Measurements from ENCODE around the gene BEND5. TPM values are rescaled to one million over a fixed set of nuclear protein-coding genes. Genes with fewer than 3 reads are reported as not detected.
A peak's percentile ranks its signal among the peaks of the same experiment; 100 is the strongest.

BEND5 gene
- total and polyA plus RNA-seq, 5 donors from 2014 or later, result 0.56 to 2.2 (median 1.7) TPM

DNA sequence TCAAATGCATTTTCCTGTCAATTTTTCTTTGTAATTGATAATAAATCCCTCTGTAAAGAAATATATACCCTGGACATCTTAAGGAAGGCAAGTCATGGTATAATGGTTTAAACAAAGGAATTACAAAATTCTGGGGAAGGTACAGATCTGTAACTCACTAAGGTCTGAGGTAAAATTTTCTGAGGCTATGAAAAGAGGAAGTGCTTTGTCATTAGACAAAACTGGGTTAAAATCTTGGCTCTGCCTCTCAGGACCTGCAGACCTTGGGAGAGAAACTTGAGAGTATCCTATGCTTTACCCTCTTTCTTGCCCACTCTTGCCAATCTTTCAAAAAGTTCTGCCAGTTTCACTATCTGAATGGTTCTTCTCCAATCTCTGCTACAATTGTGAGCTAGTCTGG, 26.8 kb upstream of the BEND5 start:
- no peak for ATAC-seq (ENCODE audit: low read depth in 2 of 2)
- no peak overlapping the region for H3K27ac Mint-ChIP-seq
- Histone ChIP-seq H3K27me3 (ENCODE audit: control insufficient read depth, insufficient read depth, low read length) (no peaks in the 10 kb centered on the region), H3K4me1 (ENCODE audit: control insufficient read depth, insufficient read depth, low read length, poor library complexity, severe bottlenecking) (no peaks in the 10 kb centered on the region), H3K9me3 (ENCODE audit: control insufficient read depth in 2 of 2, low read length in 2 of 2) (no peaks in the 10 kb centered on the region), H3K27ac (ENCODE audit: insufficient read depth, low read length, poor library complexity, severe bottlenecking) (no peak overlapping the region), H3K4me3 (ENCODE audit: low read depth, low read length) (no peak overlapping the region), H3K36me3 (ENCODE audit: control insufficient read depth, insufficient read depth, low read length) (no peaks in the 10 kb centered on the region)
- no peak for DNase-seq
- no peak overlapping the region for H3K4me3 Mint-ChIP-seq
- H3K36me3 Mint-ChIP-seq, result no peaks in the 10 kb centered on the region
- peaks cover 0 to 4% (median 0%) of the 10 kb centered on the region in 7 donors for H3K9me3 Mint-ChIP-seq
- no peaks in the 10 kb centered on the region for H3K27me3 Mint-ChIP-seq
- H3K4me1 Mint-ChIP-seq, result no peaks in the 10 kb centered on the region

GRCh38 chr1:48794816-48795215, 18.1 kb upstream of the BEND5 start:
- H3K27ac Mint-ChIP-seq, result no peak overlapping the region
- Histone ChIP-seq H3K27ac (ENCODE audit: insufficient read depth, low read length, poor library complexity, severe bottlenecking) (no peak overlapping the region), H3K9me3 (ENCODE audit: control insufficient read depth in 2 of 2, low read length in 2 of 2) (no peaks in the 10 kb centered on the region), H3K4me1 (ENCODE audit: control insufficient read depth, insufficient read depth, low read length, poor library complexity, severe bottlenecking) (no peaks in the 10 kb centered on the region), H3K27me3 (ENCODE audit: control insufficient read depth, insufficient read depth, low read length) (no peaks in the 10 kb centered on the region), H3K36me3 (ENCODE audit: control insufficient read depth, insufficient read depth, low read length) (no peaks in the 10 kb centered on the region), H3K4me3 (ENCODE audit: low read depth, low read length) (no peak overlapping the region)
- no peak for DNase-seq
- peaks cover 0 to 3% (median 0%) of the 10 kb centered on the region in 7 donors for H3K9me3 Mint-ChIP-seq
- no peak for ATAC-seq (ENCODE audit: low read depth in 2 of 2)
- H3K4me1 Mint-ChIP-seq, result no peaks in the 10 kb centered on the region
- H3K27me3 Mint-ChIP-seq, result peaks cover 5% of the 10 kb centered on the region
- H3K36me3 Mint-ChIP-seq, result no peaks in the 10 kb centered on the region
- H3K4me3 Mint-ChIP-seq, result no peak overlapping the region

- Histone ChIP-seq H3K27me3 (ENCODE audit: control insufficient read depth, insufficient read depth, low read length) (no peaks in the 10 kb centered on the region), H3K4me3 (ENCODE audit: low read depth, low read length) (no peak overlapping the region), H3K27ac (ENCODE audit: insufficient read depth, low read length, poor library complexity, severe bottlenecking) (no peak overlapping the region), H3K9me3 (ENCODE audit: control insufficient read depth in 2 of 2, low read length in 2 of 2) (no peaks in the 10 kb centered on the region), H3K36me3 (ENCODE audit: control insufficient read depth, insufficient read depth, low read length) (no peaks in the 10 kb centered on the region), H3K4me1 (ENCODE audit: control insufficient read depth, insufficient read depth, low read length, poor library complexity, severe bottlenecking) (no peaks in the 10 kb centered on the region)
- no peaks in the 10 kb centered on the region for H3K4me1 Mint-ChIP-seq
- H3K36me3 Mint-ChIP-seq, result no peaks in the 10 kb centered on the region
- no peak overlapping the region for H3K27ac Mint-ChIP-seq
- no peak for DNase-seq
- peak in 1 of 2 donors; percentile 34 for ATAC-seq (ENCODE audit: low read depth in 2 of 2)
- peaks cover 0 to 1% (median 0%) of the 10 kb centered on the region in 7 donors for H3K9me3 Mint-ChIP-seq
- peaks cover 5% of the 10 kb centered on the region for H3K27me3 Mint-ChIP-seq
- H3K4me3 Mint-ChIP-seq, result no peak overlapping the region
These were observed 17.2 kb upstream of the BEND5 start for GRCh38 chr1:48793863-48794262.

GRCh38 chr1:48792961-48793360, 16.3 kb upstream of the BEND5 start:
- Histone ChIP-seq H3K4me3 (ENCODE audit: low read depth, low read length) (no peak overlapping the region), H3K27me3 (ENCODE audit: control insufficient read depth, insufficient read depth, low read length) (no peaks in the 10 kb centered on the region), H3K27ac (ENCODE audit: insufficient read depth, low read length, poor library complexity, severe bottlenecking) (no peak overlapping the region), H3K9me3 (ENCODE audit: control insufficient read depth in 2 of 2, low read length in 2 of 2) (no peaks in the 10 kb centered on the region), H3K4me1 (ENCODE audit: control insufficient read depth, insufficient read depth, low read length, poor library complexity, severe bottlenecking) (no peaks in the 10 kb centered on the region), H3K36me3 (ENCODE audit: control insufficient read depth, insufficient read depth, low read length) (no peaks in the 10 kb centered on the region)
- Mint-ChIP-seq H3K4me1 (no peaks in the 10 kb centered on the region), H3K27me3 (peaks cover 5% of the 10 kb centered on the region), H3K9me3 (peaks cover 0 to 1% (median 0%) of the 10 kb centered on the region in 7 donors), H3K4me3 (no peak overlapping the region), H3K36me3 (no peaks in the 10 kb centered on the region), H3K27ac (peak overlapping the region in 1 of 3 donors; percentile 3)
- ATAC-seq (ENCODE audit: low read depth in 2 of 2) (no peak), DNase-seq (no peak)

- no peaks in the 10 kb centered on the region for H3K9me3 ChIP-seq (ENCODE audit: control insufficient read depth in 2 of 2, low read length in 2 of 2)
- no peak overlapping the region for H3K27ac Mint-ChIP-seq
- H3K4me3 Mint-ChIP-seq, result no peak overlapping the region
- no peaks in the 10 kb centered on the region for H3K36me3 Mint-ChIP-seq
- H3K27me3 Mint-ChIP-seq, result no peaks in the 10 kb centered on the region
- DNase-seq, result no peak
- ATAC-seq (ENCODE audit: low read depth in 2 of 2), result no peak
- no peaks in the 10 kb centered on the region for H3K27me3 ChIP-seq (ENCODE audit: control insufficient read depth, insufficient read depth, low read length)
- H3K4me1 ChIP-seq (ENCODE audit: control insufficient read depth, insufficient read depth, low read length, poor library complexity, severe bottlenecking), result no peaks in the 10 kb centered on the region
- no peaks in the 10 kb centered on the region for H3K4me1 Mint-ChIP-seq
- H3K4me3 ChIP-seq (ENCODE audit: low read depth, low read length), result no peak overlapping the region
- H3K27ac ChIP-seq (ENCODE audit: insufficient read depth, low read length, poor library complexity, severe bottlenecking), result no peak overlapping the region
- peaks cover 0 to 1% (median 0%) of the 10 kb centered on the region in 7 donors for H3K9me3 Mint-ChIP-seq
- no peaks in the 10 kb centered on the region for H3K36me3 ChIP-seq (ENCODE audit: control insufficient read depth, insufficient read depth, low read length)
These were observed 13.7 kb upstream of the BEND5 start for GRCh38 chr1:48790397-48790796.

DNA sequence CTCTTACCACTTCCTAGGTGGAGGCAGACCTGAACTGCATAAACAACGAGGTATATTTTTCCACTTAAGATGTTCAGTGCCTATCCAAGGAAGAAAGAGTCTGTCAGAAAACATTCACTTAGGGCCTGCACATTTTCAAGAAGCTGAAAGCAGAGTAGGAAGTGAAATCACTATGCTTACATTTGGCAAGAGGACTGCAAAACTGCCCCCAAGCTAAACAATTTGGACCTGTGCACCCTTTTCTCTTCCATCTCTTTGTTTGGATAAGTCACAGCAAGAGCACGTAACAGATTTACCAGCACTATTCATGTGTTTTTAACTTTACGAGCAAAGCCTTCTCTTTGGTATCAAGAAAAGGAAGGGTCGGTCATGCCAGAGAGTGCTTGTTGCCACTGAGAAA, 13.2 kb upstream of the BEND5 start:
- Mint-ChIP-seq H3K27me3 (no peaks in the 10 kb centered on the region), H3K9me3 (peaks cover 0 to 1% (median 0%) of the 10 kb centered on the region in 7 donors), H3K4me1 (no peaks in the 10 kb centered on the region), H3K36me3 (no peaks in the 10 kb centered on the region), H3K27ac (no peak overlapping the region), H3K4me3 (no peak overlapping the region)
- H3K4me1 ChIP-seq (ENCODE audit: control insufficient read depth, insufficient read depth, low read length, poor library complexity, severe bottlenecking), result no peaks in the 10 kb centered on the region
- H3K36me3 ChIP-seq (ENCODE audit: control insufficient read depth, insufficient read depth, low read length), result no peaks in the 10 kb centered on the region
- no peaks in the 10 kb centered on the region for H3K9me3 ChIP-seq (ENCODE audit: control insufficient read depth in 2 of 2, low read length in 2 of 2)
- no peak overlapping the region for H3K4me3 ChIP-seq (ENCODE audit: low read depth, low read length)
- H3K27ac ChIP-seq (ENCODE audit: insufficient read depth, low read length, poor library complexity, severe bottlenecking), result no peak overlapping the region
- no peaks in the 10 kb centered on the region for H3K27me3 ChIP-seq (ENCODE audit: control insufficient read depth, insufficient read depth, low read length)
- no peak for DNase-seq
- no peak for ATAC-seq (ENCODE audit: low read depth in 2 of 2)

- Histone ChIP-seq H3K27ac (ENCODE audit: insufficient read depth, low read length, poor library complexity, severe bottlenecking) (no peak overlapping the region), H3K36me3 (ENCODE audit: control insufficient read depth, insufficient read depth, low read length) (no peaks in the 10 kb centered on the region), H3K4me3 (ENCODE audit: low read depth, low read length) (no peak overlapping the region), H3K9me3 (ENCODE audit: control insufficient read depth in 2 of 2, low read length in 2 of 2) (no peaks in the 10 kb centered on the region), H3K27me3 (ENCODE audit: control insufficient read depth, insufficient read depth, low read length) (no peaks in the 10 kb centered on the region), H3K4me1 (ENCODE audit: control insufficient read depth, insufficient read depth, low read length, poor library complexity, severe bottlenecking) (no peaks in the 10 kb centered on the region)
- peaks cover 0 to 1% (median 0%) of the 10 kb centered on the region in 7 donors for H3K9me3 Mint-ChIP-seq
- H3K4me1 Mint-ChIP-seq, result no peaks in the 10 kb centered on the region
- H3K27me3 Mint-ChIP-seq, result no peaks in the 10 kb centered on the region
- ATAC-seq (ENCODE audit: low read depth in 2 of 2) (no peak), DNase-seq (no peak)
- no peaks in the 10 kb centered on the region for H3K36me3 Mint-ChIP-seq
- H3K27ac Mint-ChIP-seq, result no peak overlapping the region
- H3K4me3 Mint-ChIP-seq, result no peak overlapping the region
These were observed 9.2 kb upstream of the BEND5 start for GRCh38 chr1:48785869-48786268.

DNA sequence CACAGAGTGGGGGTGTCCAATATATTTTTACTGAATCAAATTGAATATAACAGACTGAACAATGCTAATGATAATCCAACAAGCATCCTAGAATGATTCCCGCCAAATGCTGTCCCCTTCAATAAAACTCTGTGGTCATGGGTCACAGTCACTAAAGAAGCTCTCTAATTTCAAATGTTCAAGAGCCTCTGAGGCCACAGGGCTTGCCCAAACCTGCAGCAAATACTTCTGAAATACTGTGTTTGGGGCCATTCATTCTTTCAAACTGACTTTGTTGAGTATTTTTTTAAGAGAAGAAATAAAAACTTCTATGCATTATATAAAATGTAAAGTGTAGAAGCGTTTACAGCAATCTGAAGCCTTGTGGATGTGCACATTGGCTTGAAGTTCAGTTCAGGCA, 7.6 kb upstream of the BEND5 start:
- Mint-ChIP-seq H3K27ac (no peak overlapping the region), H3K4me1 (no peaks in the 10 kb centered on the region), H3K27me3 (peaks cover 4% of the 10 kb centered on the region), H3K36me3 (no peaks in the 10 kb centered on the region), H3K9me3 (peaks cover 0 to 1% (median 0%) of the 10 kb centered on the region in 7 donors), H3K4me3 (no peak overlapping the region)
- Histone ChIP-seq H3K4me3 (ENCODE audit: low read depth, low read length) (no peak overlapping the region), H3K36me3 (ENCODE audit: control insufficient read depth, insufficient read depth, low read length) (no peaks in the 10 kb centered on the region), H3K9me3 (ENCODE audit: control insufficient read depth in 2 of 2, low read length in 2 of 2) (no peaks in the 10 kb centered on the region), H3K27me3 (ENCODE audit: control insufficient read depth, insufficient read depth, low read length) (no peaks in the 10 kb centered on the region), H3K4me1 (ENCODE audit: control insufficient read depth, insufficient read depth, low read length, poor library complexity, severe bottlenecking) (no peaks in the 10 kb centered on the region), H3K27ac (ENCODE audit: insufficient read depth, low read length, poor library complexity, severe bottlenecking) (no peak overlapping the region)
- no peak for ATAC-seq (ENCODE audit: low read depth in 2 of 2)
- no peak for DNase-seq
